HepG2 (cell line): Measurements from ENCODE around the gene FAM83C. TPM values are rescaled to one million over a fixed set of nuclear protein-coding genes. Genes with fewer than 3 reads are reported as not detected.

Source experiments
- ATAC-seq: fragments of 200-7000 bp; cut with Tn5 transposase; 3 replicates; pipeline ENCODE4 v1.9.1; 2020; ENCODE audit warnings: mild to moderate bottlenecking, moderate library complexity
- BruUV-seq: library from RNA; stranded (reverse); fragments of 400-500 nt; replicated peaks from 2 replicates; lab custom pipeline; 2021; lab: Mats Ljungman, UMichigan
- CTCF ChIA-PET: fragments of 300-600 bp; formaldehyde crosslinking; extraction: SDS; loops from one replicate; lab custom pipeline; 2021; ENCODE audit warnings: low total read pairs, inconsistent platforms, low intra/inter-chr PET ratio; lab: Yijun Ruan, JAX
- POLR2A ChIA-PET: fragments of 350-600 bp; sonication (Branson Sonifier 250); formaldehyde crosslinking; loops from one replicate; lab custom pipeline; 2020; ENCODE audit warnings: antibody characterized with exemption, inconsistent platforms; lab: Yijun Ruan, JAX
- DNase-seq: peaks from one replicate; pipeline ENCODE4 v3.0.0-alpha.2; 2015; ENCODE audit warnings: low spot score
- FAIRE-seq: peaks from 3 replicates; lab custom pipeline; 2011; peaks lifted over from hg19 to GRCh38; lab: Jason Lieb, UNC
- H2AFZ ChIP-seq: one replicate; pipeline ENCODE4 v1.6.1; 2011; ENCODE audit warnings: low read length, inconsistent platforms
- H3K27ac ChIP-seq: fragments of 300-600 bp; 3 replicates; pipeline ENCODE4 v1.8.0; 2011; ENCODE audit warnings: mixed run types, mild to moderate bottlenecking, mixed read lengths, low read length, inconsistent platforms; ENCODE audit not compliant: insufficient read depth; ENCODE audit errors: extremely low read length
- H3K27me3 ChIP-seq, 2 experiments: fragments of 200-600 bp in 1 of 2; 2 replicates in 1 of 2; 3 replicates in 1 of 2; pipeline versions ENCODE4 v1.6.0 to v1.8.0; 2011; ENCODE audit warnings: low read length in 2 of 2, mild to moderate bottlenecking in 2 of 2, moderate library complexity in 2 of 2, inconsistent platforms in 1 of 2; ENCODE audit not compliant: insufficient read depth in 2 of 2, control insufficient read depth in 1 of 2
- H3K36me3 ChIP-seq, 2 experiments: fragments of 200-600 bp in 1 of 2; replicated peaks in 1 of 2; 2 replicates in 1 of 2; 3 replicates in 1 of 2; pipeline versions ENCODE4 v1.5.1 to v1.8.0; 2011; ENCODE audit warnings: low read length in 2 of 2, inconsistent platforms in 1 of 2; ENCODE audit not compliant: insufficient read depth in 2 of 2, control insufficient read depth in 1 of 2
- H3K4me1 ChIP-seq: 2 replicates; pipeline ENCODE4 v1.5.1; 2012; ENCODE audit warnings: low read length, inconsistent platforms; ENCODE audit not compliant: insufficient read depth
- H3K4me2 ChIP-seq: 2 replicates; pipeline ENCODE4 v1.6.0; 2011; ENCODE audit warnings: low read depth, low read length, inconsistent platforms
- H3K4me3 ChIP-seq, 3 experiments: fragments of 200-600 bp in 1 of 3; sonication (generic), shearing (Covaris generic) in 1 of 3; replicated peaks in 1 of 3; 2 replicates each; pipeline ENCODE4 v1.5.1; 2011 to 2016; ENCODE audit warnings: low read length in 3 of 3, inconsistent platforms in 2 of 3, low read depth in 2 of 3, mild to moderate bottlenecking in 2 of 3, control low read depth in 1 of 3, mixed read lengths in 1 of 3; ENCODE audit not compliant: insufficient read depth in 1 of 3
- H3K79me2 ChIP-seq: one replicate; pipeline ENCODE4 v1.6.1; 2011; ENCODE audit warnings: low read length, inconsistent platforms; ENCODE audit not compliant: insufficient read depth
- H3K9ac ChIP-seq: 2 replicates; pipeline ENCODE4 v1.6.0; 2011; ENCODE audit warnings: mild to moderate bottlenecking, low read depth, low read length, inconsistent platforms; ENCODE audit not compliant: insufficient read depth
- H3K9me3 ChIP-seq: 2 replicates; pipeline ENCODE4 v1.5.1; 2012; ENCODE audit warnings: mild to moderate bottlenecking, low read length
- H4K20me1 ChIP-seq: 2 replicates; pipeline ENCODE4 v1.6.0; 2011; ENCODE audit warnings: inconsistent platforms, mild to moderate bottlenecking, low read length, moderate library complexity; ENCODE audit not compliant: insufficient read depth
- FOXP4 ChIP-seq: sonication (generic); formaldehyde crosslinking; IDR thresholded peaks from 2 replicates; pipeline ENCODE4 v1.4.0; 2020; ENCODE audit warnings: missing genetic modification reagents
- GTF2F1 ChIP-seq: fragments of 150-350 bp; IDR thresholded peaks from 2 replicates; pipeline ENCODE4 v1.6.1; 2014; ENCODE audit warnings: low read length
- SATB2 ChIP-seq: sonication (generic); formaldehyde crosslinking; IDR thresholded peaks from 2 replicates; pipeline ENCODE4 v1.5.0; 2020; ENCODE audit warnings: missing genetic modification reagents
- TBP ChIP-seq: sonication (generic); formaldehyde crosslinking; IDR thresholded peaks from 2 replicates; pipeline ENCODE4 v1.5.0; 2020; ENCODE audit warnings: missing genetic modification reagents
- THAP8 ChIP-seq: sonication (generic); formaldehyde crosslinking; IDR thresholded peaks from 2 replicates; pipeline ENCODE4 v1.5.1; 2020; ENCODE audit warnings: missing genetic modification reagents, mild to moderate bottlenecking, borderline replicate concordance
- THYN1 ChIP-seq: sonication (generic); formaldehyde crosslinking; IDR thresholded peaks from 2 replicates; pipeline ENCODE4 v1.8.1; 2023; ENCODE audit warnings: low read depth, mild to moderate bottlenecking, moderate library complexity, missing genetic modification reagents, borderline replicate concordance
- USF2 ChIP-seq, 2 experiments: sonication (generic) in 1 of 2; formaldehyde crosslinking in 1 of 2; IDR thresholded peaks; 2 replicates each; pipeline versions ENCODE4 v1.5.1 to v1.6.1; 2011 to 2020; ENCODE audit warnings: borderline replicate concordance in 1 of 2, low read depth in 1 of 2, low read length in 1 of 2, mild to moderate bottlenecking in 1 of 2, missing genetic modification reagents in 1 of 2, moderate library complexity in 1 of 2
- ZBTB7A ChIP-seq: sonication (generic); formaldehyde crosslinking; IDR thresholded peaks from 2 replicates; pipeline ENCODE4 v1.8.0; 2022; ENCODE audit warnings: mild to moderate bottlenecking, missing genetic modification reagents
- ZNF263 ChIP-seq: sonication (generic); formaldehyde crosslinking; IDR thresholded peaks from 2 replicates; pipeline ENCODE4 v1.4.0; 2020; ENCODE audit warnings: missing genetic modification reagents
- ZNF772 ChIP-seq: sonication (generic); formaldehyde crosslinking; IDR thresholded peaks from 2 replicates; pipeline ENCODE4 v1.5.0; 2020; ENCODE audit warnings: mild to moderate bottlenecking, missing genetic modification reagents
- WGBS: methylation state at CpG from one replicate; pipeline ENCODE4 v1.1.6; 2017; ENCODE audit warnings: low lambda C conversion rate; 5-methylcytosine and 5-hydroxymethylcytosine counted together
- in situ Hi-C: cut with HindIII; loops from 2 replicates; pipeline ENCODE4 v1.10.0; 2017; ENCODE audit warnings: low pct_unique_long_range_greater_than_20kb; ENCODE audit not compliant: extremely low pct_ligation_motif_present
- intact Hi-C: fragments of 100-400 bp; cut with micrococcal nuclease; formaldehyde crosslinking; loops from one replicate; pipeline ENCODE4 v1.10.0; 2022; ENCODE audit not compliant: unreplicated experiment
- polyA plus RNA-seq, 8 experiments: library from polyadenylated mRNA; depleted of rRNA in 3 of 8; stranded (reverse) in 7 of 8; unstranded in 1 of 8; fragments of >200 nt; fragmentation: Illumina TruSeq in 4 of 8; extraction: Trizol in 4 of 8; gene quantifications; 2 replicates each; pipeline versions ENCODE4 v1.2.1 to v1.2.3, GENCODE V29; 2011 to 2016; ENCODE audit warnings: low read depth in 4 of 8, missing spikeins in 1 of 8, mixed read lengths in 1 of 8; ENCODE audit not compliant: insufficient read depth in 1 of 8
- total RNA-seq, 5 experiments: library from RNA; depleted of rRNA; stranded (reverse); fragments of >200 nt; fragmentation: Illumina TruSeq; extraction: Trizol; gene quantifications; 2 replicates each; pipeline ENCODE4 v1.2.3, GENCODE V29; 2016; ENCODE audit warnings: low read depth in 1 of 5
- TF ChIP-seq, protein P1 (sequence below): sonication (generic); formaldehyde crosslinking; IDR thresholded peaks from 2 replicates; pipeline ENCODE4 v1.4.0; 2020; ENCODE audit warnings: missing genetic modification reagents, borderline replicate concordance
- TF ChIP-seq, protein P2 (sequence below): sonication (generic); formaldehyde crosslinking; IDR thresholded peaks from 2 replicates; pipeline ENCODE4 v1.9.0; 2022; ENCODE audit warnings: low read depth, missing genetic modification reagents

The FAM83C gene
- total and polyA plus RNA-seq, 2 of the 13 experiments (the other 11 are each of a cell fraction or from before 2014, with no cell fraction given), result 0.04 TPM; not detected in 1

DNA sequence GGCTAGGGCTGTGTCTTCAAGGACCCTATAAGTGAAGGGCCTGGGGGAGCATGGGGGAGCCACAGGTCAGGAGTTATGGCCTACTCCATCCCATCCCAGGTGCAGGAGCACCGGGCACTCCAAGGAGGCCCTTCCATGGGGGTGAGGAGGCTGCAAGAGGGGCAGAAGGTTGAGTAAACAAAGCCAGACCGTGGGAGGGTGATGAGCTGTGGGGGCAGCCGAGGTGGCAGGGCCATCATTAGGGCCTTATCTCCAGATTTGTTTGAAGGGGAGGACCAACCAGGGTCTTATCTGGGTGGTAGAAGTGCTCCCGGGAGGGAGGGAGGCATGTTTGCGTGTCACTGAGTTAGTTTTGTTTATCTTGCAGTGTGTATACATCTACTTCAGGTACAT is 2.1 kb upstream of the FAM83C start:
- Histone ChIP-seq H3K4me3 (peak overlapping the region in 1 of 3 experiments; percentile 32; a peak in 1 of 6 replicates), H3K79me2 (no peaks in the 10 kb centered on the region), H2AFZ (no peak overlapping the region), H3K27me3 (peaks cover 9 to 65% of the 10 kb centered on the region in 2 experiments), H3K36me3 (no peaks in the 10 kb centered on the region), H3K9ac (no peak overlapping the region), H3K9me3 (no peaks in the 10 kb centered on the region), H3K27ac (no peak overlapping the region), H3K4me1 (peaks cover 67% of the 10 kb centered on the region), H3K4me2 (peak overlapping the region; percentile 57), H4K20me1 (no peaks in the 10 kb centered on the region)
- no TSS peak for BruUV-seq
- DNase-seq (no peak), ATAC-seq (no peak), FAIRE-seq (no peak)
- intact Hi-C loops (no loop called here), in situ Hi-C loops (no loop called here)
- ChIA-PET CTCF (no interaction called here), POLR2A (interaction anchor here (1.2 to 3.3 kb wide), 2 partner anchors 10 to 11 kb away, joined by 4 to 24 read pairs; partner anchors contain the start of gene EIF6)
- 3% methylated on average over 5 of the region's 5 CpGs for WGBS
- TF ChIP-seq USF2 (IDR thresholded peaks at IDR 0.05; ENCODE audit: low read depth, low read length) (no peak), USF2 (CRISPR knock-in tag; IDR thresholded peaks at IDR 0.05; ENCODE audit: borderline replicate concordance) (no peak), THYN1 (CRISPR knock-in tag) (no peak), ZNF263 (peak; percentile 95), GTF2F1 (no peak), FOXP4 (CRISPR knock-in tag) (peak; percentile 35; the same call in 1 of the 2 replicates), THAP8 (no peak), TBP (CRISPR knock-in tag) (no peak), ZNF772 (CRISPR knock-in tag) (peak; percentile 18; the same call in 1 of the 2 replicates), ZBTB7A (CRISPR knock-in tag) (no peak), SATB2 (no peak)
- TF ChIP-seq, protein P1, sequence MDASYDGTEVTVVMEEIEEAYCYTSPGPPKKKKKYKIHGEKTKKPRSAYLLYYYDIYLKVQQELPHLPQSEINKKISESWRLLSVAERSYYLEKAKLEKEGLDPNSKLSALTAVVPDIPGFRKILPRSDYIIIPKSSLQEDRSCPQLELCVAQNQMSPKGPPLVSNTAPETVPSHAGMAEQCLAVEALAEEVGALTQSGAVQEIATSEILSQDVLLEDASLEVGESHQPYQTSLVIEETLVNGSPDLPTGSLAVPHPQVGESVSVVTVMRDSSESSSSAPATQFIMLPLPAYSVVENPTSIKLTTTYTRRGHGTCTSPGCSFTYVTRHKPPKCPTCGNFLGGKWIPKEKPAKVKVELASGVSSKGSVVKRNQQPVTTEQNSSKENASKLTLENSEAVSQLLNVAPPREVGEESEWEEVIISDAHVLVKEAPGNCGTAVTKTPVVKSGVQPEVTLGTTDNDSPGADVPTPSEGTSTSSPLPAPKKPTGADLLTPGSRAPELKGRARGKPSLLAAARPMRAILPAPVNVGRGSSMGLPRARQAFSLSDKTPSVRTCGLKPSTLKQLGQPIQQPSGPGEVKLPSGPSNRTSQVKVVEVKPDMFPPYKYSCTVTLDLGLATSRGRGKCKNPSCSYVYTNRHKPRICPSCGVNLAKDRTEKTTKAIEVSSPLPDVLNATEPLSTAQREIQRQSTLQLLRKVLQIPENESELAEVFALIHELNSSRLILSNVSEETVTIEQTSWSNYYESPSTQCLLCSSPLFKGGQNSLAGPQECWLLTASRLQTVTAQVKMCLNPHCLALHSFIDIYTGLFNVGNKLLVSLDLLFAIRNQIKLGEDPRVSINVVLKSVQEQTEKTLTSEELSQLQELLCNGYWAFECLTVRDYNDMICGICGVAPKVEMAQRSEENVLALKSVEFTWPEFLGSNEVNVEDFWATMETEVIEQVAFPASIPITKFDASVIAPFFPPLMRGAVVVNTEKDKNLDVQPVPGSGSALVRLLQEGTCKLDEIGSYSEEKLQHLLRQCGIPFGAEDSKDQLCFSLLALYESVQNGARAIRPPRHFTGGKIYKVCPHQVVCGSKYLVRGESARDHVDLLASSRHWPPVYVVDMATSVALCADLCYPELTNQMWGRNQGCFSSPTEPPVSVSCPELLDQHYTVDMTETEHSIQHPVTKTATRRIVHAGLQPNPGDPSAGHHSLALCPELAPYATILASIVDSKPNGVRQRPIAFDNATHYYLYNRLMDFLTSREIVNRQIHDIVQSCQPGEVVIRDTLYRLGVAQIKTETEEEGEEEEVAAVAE, result no peak
- TF ChIP-seq, protein P2, sequence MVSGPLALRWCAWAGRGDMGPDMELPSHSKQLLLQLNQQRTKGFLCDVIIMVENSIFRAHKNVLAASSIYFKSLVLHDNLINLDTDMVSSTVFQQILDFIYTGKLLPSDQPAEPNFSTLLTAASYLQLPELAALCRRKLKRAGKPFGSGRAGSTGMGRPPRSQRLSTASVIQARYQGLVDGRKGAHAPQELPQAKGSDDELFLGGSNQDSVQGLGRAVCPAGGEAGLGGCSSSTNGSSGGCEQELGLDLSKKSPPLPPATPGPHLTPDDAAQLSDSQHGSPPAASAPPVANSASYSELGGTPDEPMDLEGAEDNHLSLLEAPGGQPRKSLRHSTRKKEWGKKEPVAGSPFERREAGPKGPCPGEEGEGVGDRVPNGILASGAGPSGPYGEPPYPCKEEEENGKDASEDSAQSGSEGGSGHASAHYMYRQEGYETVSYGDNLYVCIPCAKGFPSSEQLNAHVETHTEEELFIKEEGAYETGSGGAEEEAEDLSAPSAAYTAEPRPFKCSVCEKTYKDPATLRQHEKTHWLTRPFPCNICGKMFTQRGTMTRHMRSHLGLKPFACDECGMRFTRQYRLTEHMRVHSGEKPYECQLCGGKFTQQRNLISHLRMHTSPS, result no peak
